Skeletal muscle satellite cell (primary cell): ENCODE results near the gene TRPV4. TPM values are rescaled to one million over a fixed set of nuclear protein-coding genes. Genes with fewer than 3 reads are reported as not detected.

Source experiments
- H3K27me3 ChIP-seq: 2 replicates; pipeline ENCODE4 v1.7.0; 2013; ENCODE audit warnings: low read length; ENCODE audit not compliant: control insufficient read depth, insufficient read depth
- H3K36me3 ChIP-seq: 2 replicates; pipeline ENCODE4 v1.7.0; 2013; ENCODE audit warnings: mild to moderate bottlenecking, control low read depth, low read length; ENCODE audit not compliant: insufficient read depth
- H3K4me1 ChIP-seq: 2 replicates; pipeline ENCODE4 v1.7.0; 2013; ENCODE audit warnings: low read length; ENCODE audit not compliant: control insufficient read depth, insufficient read depth
- H3K4me2 ChIP-seq: 2 replicates; pipeline ENCODE4 v1.7.0; 2013; ENCODE audit warnings: mild to moderate bottlenecking, low read length
- H3K4me3 ChIP-seq: 2 replicates; pipeline ENCODE4 v1.7.0; 2013; ENCODE audit warnings: low read length
- H3K9ac ChIP-seq: 2 replicates; pipeline ENCODE4 v1.7.0; 2013; ENCODE audit warnings: mild to moderate bottlenecking, low read depth, low read length, moderate library complexity
- H3K9me3 ChIP-seq: replicated peaks from 2 replicates; pipeline ENCODE4 v1.7.0; 2013; ENCODE audit warnings: mild to moderate bottlenecking, control low read depth, low read length
- total RNA-seq: library from RNA; depleted of rRNA; stranded (reverse); fragments of >200 nt; gene quantifications from 2 replicates; pipeline ENCODE4 v1.2.3, GENCODE V29; 2012; rRNA removed

Gene TRPV4
- 0.22 and 1.0 TPM in 2 replicates for total RNA-seq

- Histone ChIP-seq H3K9ac (peak within 1 kb of the TSS; percentile 80), H3K36me3 (no peaks in the 10 kb centered on the region), H3K27me3 (peaks cover 7% of the 10 kb centered on the region), H3K4me3 (peak within 1 kb of the TSS; percentile 75), H3K4me1 (peaks cover 26% of the 10 kb centered on the region), H3K9me3 (no peaks in the 10 kb centered on the region), H3K4me2 (peak within 1 kb of the TSS; percentile 85)
Observed at GRCh38 chr12:109833307-109834189, at the start of gene TRPV4. Gene TRPV4 (minus strand): TSS chr12:109833398. CDS start chr12:109814796, 18,602 bp downstream.

DNA sequence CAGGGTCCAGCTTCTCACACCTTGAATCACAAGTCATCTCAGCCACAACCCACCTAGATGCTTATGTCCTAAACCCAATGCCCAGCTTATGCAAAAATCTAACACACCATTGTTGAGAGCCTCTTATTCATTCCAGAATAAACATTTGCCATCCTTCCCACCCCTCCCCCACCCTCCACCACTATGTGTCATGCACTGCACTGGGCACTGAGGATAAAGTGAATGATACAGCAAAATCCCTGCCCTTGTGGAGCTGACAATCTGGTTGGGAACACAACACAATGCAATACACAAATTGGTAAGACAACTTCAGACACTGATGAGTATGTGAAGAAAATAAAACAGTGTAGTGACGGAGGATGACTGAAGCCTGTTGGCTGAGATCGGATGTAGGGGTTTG, 48.6 kb upstream of the TRPV4 start:
- peaks cover 26% of the 10 kb centered on the region for H3K4me1 ChIP-seq
- H3K4me3 ChIP-seq = no peak overlapping the region
- no peaks in the 10 kb centered on the region for H3K9me3 ChIP-seq
- no peaks in the 10 kb centered on the region for H3K36me3 ChIP-seq
- no peak overlapping the region for H3K9ac ChIP-seq
- no peaks in the 10 kb centered on the region for H3K27me3 ChIP-seq
- H3K4me2 ChIP-seq = no peak overlapping the region

DNA sequence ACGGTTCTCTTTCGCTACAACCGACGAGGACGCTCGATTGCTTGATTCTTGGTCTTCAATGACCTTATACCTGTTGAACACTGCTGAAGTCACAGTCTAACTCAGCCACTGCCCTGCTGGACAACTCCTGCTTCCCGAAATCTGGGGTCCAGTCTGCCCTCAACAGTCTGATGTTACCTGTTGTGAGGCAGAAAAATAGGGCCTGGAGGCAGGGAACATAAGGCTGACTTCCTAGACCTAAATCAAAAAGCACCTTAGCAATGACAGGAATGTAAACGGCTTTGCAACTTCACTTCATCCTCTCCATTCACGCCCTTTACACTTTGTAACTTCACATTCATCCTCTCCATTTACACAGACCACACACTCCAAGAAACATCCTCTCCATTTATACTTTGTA, 47.7 kb upstream of the TRPV4 start:
- Histone ChIP-seq H3K4me1 (peaks cover 26% of the 10 kb centered on the region), H3K27me3 (no peaks in the 10 kb centered on the region), H3K4me2 (peak overlapping the region; percentile 73), H3K9me3 (no peaks in the 10 kb centered on the region), H3K9ac (peak overlapping the region; percentile 91), H3K4me3 (peak overlapping the region; percentile 72), H3K36me3 (no peaks in the 10 kb centered on the region)

DNA sequence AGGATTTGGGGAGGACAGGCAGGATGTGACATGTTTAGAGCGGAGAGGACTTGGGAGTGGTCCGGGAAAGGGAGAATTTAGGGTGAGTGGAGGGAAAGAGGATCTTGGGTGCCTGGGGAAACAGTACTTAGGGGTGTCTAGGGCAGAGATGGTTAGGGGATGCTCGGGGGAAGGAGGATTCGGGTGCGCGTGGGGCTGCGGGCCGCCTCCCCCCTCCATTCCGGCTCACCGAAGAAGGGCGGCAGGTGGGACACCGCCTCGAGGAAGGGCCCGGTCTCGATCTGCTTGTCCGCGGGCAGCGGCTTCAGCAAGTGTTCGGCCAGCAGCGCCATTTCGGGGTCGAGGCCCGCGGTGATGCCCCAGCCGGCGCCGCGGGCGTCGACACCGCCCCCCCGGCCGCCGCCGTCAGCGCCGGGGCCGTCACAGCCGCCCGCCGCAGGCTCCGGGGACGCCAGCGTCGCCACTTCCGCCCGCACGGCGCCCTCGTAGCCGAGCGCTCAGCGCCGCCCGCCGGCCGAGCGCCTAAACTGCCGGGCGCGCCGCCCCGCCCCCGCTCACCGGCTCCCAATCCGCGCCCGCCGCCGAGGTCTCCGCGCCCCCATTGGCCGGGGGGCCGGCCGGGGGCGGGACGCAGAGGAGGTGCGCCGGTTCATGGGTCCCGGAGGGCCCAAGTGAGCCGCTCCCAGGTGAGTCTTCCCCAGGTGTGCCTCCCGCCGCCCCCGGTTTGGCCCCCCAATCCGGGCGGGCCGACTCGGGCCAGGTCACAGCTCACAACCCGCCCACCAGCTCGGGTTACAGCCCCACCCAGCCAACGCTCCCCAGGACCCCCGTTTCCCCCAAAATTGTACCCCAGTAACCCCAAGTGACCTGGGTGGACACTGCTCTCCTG, 47.1 kb upstream of the TRPV4 start, which contains the start of gene GLTP:
TSS of gene GLTP (minus strand) at position 499 of the 889 bp plus-strand sequence. CDS start at position 332, 167 bp downstream.
- peak within 1 kb of the TSS; percentile 91 for H3K9ac ChIP-seq
- peaks cover 26% of the 10 kb centered on the region for H3K4me1 ChIP-seq
- H3K4me3 ChIP-seq = peak within 1 kb of the TSS; percentile 72
- H3K36me3 ChIP-seq = no peaks in the 10 kb centered on the region
- H3K4me2 ChIP-seq = peak within 1 kb of the TSS; percentile 82
- H3K9me3 ChIP-seq = no peaks in the 10 kb centered on the region
- H3K27me3 ChIP-seq = no peaks in the 10 kb centered on the region

- Histone ChIP-seq H3K9ac (peak overlapping the region; percentile 91), H3K4me1 (peaks cover 26% of the 10 kb centered on the region)
Observed at GRCh38 chr12:109879351-109880042, 46.3 kb upstream of the TRPV4 start.

DNA sequence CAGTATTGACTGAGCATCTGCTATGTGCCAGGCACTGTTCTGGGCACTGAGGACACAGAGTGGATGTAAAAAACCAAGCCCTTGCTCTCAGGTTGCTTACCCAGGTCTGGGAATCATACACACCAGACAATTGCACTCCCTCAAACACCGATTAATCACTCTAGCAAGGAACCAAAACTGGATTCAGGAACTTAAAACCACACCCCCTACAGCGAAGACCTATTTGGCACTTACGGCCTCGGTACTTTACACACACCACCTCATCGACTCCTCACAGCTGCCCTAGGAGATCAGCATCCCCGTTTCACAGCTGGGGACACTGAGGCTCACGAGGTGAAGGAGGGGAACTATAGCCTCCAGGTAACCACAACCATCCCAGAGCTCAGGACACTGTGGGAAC, 45.6 kb upstream of the TRPV4 start:
- Histone ChIP-seq H3K4me3 (peak overlapping the region; percentile 72), H3K36me3 (no peaks in the 10 kb centered on the region), H3K27me3 (no peaks in the 10 kb centered on the region), H3K4me1 (peaks cover 26% of the 10 kb centered on the region), H3K9me3 (no peaks in the 10 kb centered on the region), H3K4me2 (peak overlapping the region; percentile 82), H3K9ac (peak overlapping the region; percentile 91)

More at GRCh38 chr12:109879351-109880042, 46.3 kb upstream of the TRPV4 start:
- Histone ChIP-seq H3K4me3 (peak overlapping the region; percentile 72), H3K4me2 (peak overlapping the region; percentile 82), H3K36me3 (no peaks in the 10 kb centered on the region), H3K27me3 (no peaks in the 10 kb centered on the region), H3K9me3 (no peaks in the 10 kb centered on the region)

DNA sequence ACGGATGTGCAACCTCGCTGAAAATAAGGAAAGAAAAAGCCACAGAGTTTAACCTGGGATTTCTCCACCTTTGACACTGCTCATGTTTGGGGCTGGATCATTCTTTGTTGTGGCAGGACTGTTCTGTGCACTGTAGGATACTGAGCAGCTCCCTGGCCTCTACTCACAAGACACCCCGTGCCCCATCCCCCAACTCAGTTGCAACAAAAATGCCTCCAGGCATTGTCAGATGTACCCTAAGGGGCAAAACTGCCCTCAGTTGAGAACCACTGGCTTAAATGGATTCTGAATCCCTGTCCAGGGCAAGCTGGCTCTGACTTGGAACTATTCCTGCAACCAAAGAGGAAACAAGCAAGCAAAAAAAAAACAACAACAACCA, 45.0 kb upstream of the TRPV4 start:
- peak overlapping the region; percentile 82 for H3K4me2 ChIP-seq
- peak overlapping the region; percentile 72 for H3K4me3 ChIP-seq
- no peaks in the 10 kb centered on the region for H3K9me3 ChIP-seq
- peak overlapping the region; percentile 91 for H3K9ac ChIP-seq
- H3K4me1 ChIP-seq = peaks cover 26% of the 10 kb centered on the region
- H3K36me3 ChIP-seq = no peaks in the 10 kb centered on the region
- H3K27me3 ChIP-seq = no peaks in the 10 kb centered on the region

- H3K9ac ChIP-seq = no peak overlapping the region
- peaks cover under 1% of the 10 kb centered on the region for H3K36me3 ChIP-seq
- peaks cover 27% of the 10 kb centered on the region for H3K4me1 ChIP-seq
- no peaks in the 10 kb centered on the region for H3K27me3 ChIP-seq
- H3K4me2 ChIP-seq = peak overlapping the region; percentile 12
- H3K4me3 ChIP-seq = no peak overlapping the region
- no peaks in the 10 kb centered on the region for H3K9me3 ChIP-seq
Observed at GRCh38 chr12:109877504-109878246, 44.5 kb upstream of the TRPV4 start.

- no peak overlapping the region for H3K9ac ChIP-seq
- peaks cover 9% of the 10 kb centered on the region for H3K36me3 ChIP-seq
- H3K9me3 ChIP-seq = no peaks in the 10 kb centered on the region
- H3K4me2 ChIP-seq = no peak overlapping the region
- no peak overlapping the region for H3K4me3 ChIP-seq
- H3K4me1 ChIP-seq = peaks cover 37% of the 10 kb centered on the region
- H3K27me3 ChIP-seq = no peaks in the 10 kb centered on the region
Observed at GRCh38 chr12:109876406-109876805, 43.2 kb upstream of the TRPV4 start.

- Histone ChIP-seq H3K4me1 (peaks cover 32% of the 10 kb centered on the region), H3K4me2 (no peak overlapping the region), H3K9me3 (no peaks in the 10 kb centered on the region), H3K4me3 (no peak overlapping the region), H3K9ac (no peak overlapping the region), H3K27me3 (no peaks in the 10 kb centered on the region), H3K36me3 (peaks cover 9% of the 10 kb centered on the region)
Observed at GRCh38 chr12:109875572-109876131, 42.5 kb upstream of the TRPV4 start.
